COLO829 (cell line): ENCODE data around the gene ASXL1.
"Not testable (repeated sequence)": the region's sequence is repeated elsewhere in the genome, so short reads cannot be mapped to it uniquely, and the experiment has no call there.

ENCODE experiments used
- DNase-seq: peaks from one replicate; pipeline ENCODE4 v3.0.0; 2012; ENCODE audit warnings: low spot score

ASXL1 gene

DNA sequence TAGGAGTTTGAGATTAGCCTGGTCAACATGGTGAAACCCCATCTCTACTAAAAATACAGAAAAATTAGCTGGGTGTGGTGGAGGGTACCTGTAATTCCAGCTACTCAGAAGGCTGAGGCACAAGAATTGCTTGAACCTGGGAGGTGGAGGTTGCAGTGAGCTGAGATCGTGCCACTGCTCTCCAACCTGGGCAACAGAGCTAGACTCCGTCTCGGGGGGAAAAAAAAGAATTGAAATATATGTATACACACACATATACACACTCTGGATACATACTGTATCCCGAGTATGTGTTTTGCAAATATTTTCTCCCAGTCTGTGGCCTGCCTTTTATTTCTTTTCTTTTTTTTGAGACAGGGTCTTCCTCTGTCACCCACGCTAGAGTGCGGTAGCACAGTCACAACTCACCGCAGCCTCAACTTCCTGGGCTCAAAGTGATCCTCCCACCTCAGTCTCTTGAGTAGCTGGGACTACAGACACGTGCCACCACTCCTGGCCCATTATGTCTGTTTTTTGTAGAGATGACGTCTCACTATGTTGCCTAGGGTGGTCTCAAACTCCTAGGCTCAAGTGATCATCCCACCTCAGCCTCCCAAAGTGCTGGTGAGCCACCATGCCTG is 49.1 kb downstream of the ASXL1 start:
- not testable (repeated sequence) for DNase-seq

DNA sequence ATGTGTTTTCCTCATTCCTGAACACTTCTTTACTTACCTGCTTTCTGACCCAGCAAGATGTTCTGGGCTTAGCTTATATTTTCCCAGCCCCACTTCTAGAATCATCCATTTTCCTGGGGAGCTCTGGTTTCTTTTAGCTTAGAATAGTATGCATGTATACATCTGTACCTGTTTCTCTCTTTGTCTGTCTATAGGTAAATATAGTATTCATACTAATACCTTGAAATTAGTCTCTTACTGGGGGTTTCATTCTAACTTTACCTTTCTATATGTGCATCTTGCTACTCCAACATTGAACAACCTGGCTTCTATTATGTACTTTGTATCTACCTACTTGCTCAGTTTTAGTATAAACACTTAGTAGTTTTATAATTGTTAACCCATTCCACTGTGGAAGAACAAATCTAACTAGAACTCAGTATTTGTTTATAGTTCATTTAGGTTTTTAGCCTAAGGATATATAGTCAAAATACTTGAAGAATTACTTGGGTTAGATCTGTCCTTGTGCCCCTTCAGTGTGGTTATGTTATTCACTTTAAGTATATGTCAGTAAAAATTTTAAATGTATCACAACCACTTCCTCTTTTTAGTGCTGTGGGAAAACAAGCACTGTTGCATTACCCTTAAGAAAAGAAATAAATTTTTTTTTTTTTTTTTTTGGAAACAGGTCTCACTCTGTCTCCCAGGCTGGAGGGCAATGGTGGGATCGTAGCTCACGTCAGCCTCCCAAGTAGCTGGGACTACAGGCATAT is 54.0 kb downstream of the ASXL1 start:
- no peak for DNase-seq

DNA sequence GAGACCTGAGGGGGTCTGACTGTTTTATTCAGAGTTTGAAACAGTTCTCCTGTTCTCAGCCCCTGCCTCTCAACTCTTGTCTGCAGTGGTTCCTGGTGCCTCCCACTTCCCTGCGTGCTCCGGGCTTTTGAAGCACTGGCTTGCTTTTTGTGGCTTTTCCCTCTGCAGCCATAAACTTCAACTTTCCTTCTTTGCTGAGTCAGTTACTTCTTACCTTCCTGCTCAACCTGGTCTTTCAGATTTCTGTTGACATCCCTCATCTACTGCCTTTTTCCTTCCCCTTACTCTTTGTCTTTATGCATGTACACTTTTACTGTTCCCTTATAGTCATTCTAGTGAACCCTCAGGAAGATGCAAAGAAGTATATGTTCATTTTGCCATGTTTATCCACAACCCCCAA is 57.4 kb downstream of the ASXL1 start:
- no peak for DNase-seq

DNA sequence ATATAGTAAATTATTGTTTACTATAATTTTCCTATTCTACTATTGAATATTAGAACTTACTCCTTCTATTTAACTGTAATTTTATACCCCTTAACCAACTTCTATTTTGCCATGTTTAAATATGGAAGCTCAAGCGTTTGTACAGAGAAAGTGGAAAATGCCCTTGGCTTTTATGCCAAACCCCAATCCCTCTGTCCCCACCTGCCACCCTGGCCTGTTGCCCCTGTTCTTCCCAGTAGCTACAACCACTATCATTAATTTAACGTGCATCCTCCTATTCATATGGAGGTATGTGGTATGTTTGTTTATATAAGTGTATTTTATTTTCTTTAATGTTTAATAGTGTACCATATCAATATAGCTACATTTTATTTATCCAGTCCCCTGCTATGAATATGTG is 58.1 kb downstream of the ASXL1 start:
- no peak for DNase-seq

DNA sequence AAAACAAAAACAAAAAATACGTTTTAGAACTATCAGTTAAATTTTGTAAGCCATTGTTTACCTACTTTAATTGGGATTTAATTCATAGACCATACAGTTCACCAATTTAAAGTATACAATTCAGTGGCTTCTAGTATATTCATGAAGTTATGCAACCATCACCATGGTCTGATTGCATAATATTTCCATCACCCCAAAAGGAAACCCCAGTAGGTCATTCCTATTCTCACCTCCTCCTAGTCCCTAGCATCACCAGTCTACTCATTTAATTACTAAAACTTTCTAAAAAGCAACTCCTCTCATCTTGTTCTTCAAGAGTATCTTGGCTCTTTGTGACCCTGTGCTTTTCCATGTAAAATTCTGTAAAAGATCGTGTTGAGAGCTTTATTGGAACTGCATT is 60.2 kb downstream of the ASXL1 start:
- DNase-seq, result no peak

GRCh38 chr20:32421290-32421689 is 63.2 kb downstream of the ASXL1 start:
- DNase-seq, result no peak

GRCh38 chr20:32427996-32428395 is 69.9 kb downstream of the ASXL1 start:
- DNase-seq, result no peak

- no peak for DNase-seq
Measured at GRCh38 chr20:32429343-32429742, 71.2 kb downstream of the ASXL1 start.

DNA sequence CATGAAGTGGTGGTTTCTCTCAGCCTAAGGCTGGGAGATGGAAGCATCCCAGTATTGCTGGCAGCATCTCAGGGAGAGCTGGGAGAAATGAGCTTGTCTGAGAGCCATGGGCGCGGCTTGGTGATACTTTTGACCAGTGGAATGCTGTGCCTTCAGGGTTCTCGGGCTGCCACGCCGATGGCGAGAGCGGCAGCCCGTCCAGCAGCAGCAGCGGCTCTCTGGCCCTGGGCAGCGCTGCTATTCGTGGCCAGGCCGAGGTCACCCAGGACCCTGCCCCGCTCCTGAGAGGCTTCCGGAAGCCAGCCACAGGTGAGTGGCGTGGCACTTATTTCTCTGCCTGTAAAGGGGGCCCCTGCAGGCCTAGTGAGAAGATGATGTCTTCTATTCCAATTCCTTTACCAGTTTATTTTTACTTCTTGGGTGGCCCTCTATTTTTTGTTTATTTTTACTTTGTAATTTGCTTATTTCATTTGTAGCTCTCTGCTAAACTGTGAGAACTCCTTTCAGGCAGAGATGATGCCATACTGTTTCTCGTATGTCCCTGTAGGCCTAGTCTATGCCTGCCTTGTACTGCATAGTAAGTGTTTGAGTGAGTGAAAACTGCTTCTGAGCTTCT is 71.7 kb downstream of the ASXL1 start:
- no peak for DNase-seq

DNA sequence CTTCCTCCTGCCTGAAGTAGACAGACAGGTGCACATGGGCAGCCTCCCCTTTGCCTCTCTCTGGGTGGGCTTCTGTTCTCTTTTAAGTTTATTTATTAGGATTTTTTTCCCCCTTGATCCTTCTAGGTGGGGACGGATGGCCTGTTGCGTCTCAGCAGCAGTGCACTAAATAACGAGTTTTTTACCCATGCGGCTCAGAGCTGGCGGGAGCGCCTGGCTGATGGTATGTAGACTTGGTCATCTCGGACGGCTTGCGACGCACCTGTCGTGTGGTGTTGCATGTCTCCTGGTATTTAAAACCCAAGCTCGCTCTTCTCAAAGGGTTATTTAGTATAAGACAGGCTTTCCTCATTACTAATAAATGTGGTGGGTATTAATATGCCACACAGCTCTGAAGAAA is 73.3 kb downstream of the ASXL1 start:
- no peak for DNase-seq

DNA sequence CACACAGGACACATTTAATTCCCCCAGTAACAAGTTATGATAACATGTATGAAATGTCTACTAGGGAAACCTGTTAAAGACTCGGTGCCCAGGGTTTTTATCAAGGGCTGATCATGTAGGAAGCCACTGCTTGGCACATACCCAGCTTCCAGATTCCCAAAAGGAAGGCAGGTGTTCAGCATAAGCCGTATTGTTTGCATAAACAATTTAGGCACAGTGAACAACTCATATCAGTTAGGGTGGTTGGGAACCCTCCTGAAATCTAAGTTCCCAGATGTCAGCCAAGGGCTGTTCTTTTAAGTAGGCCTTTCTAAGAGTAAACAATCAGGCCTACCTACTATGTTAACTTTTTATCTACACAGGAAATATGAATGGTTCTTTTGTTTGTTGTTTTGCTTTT is 74.1 kb downstream of the ASXL1 start:
- no peak for DNase-seq

GRCh38 chr20:32433311-32434021 is 75.3 kb downstream of the ASXL1 start:
- no peak for DNase-seq

- DNase-seq, result no peak
Measured at GRCh38 chr20:32434434-32434833, 76.3 kb downstream of the ASXL1 start.

- DNase-seq, result no peak
Measured at GRCh38 chr20:32435449-32436107, 77.4 kb downstream of the ASXL1 start.

DNA sequence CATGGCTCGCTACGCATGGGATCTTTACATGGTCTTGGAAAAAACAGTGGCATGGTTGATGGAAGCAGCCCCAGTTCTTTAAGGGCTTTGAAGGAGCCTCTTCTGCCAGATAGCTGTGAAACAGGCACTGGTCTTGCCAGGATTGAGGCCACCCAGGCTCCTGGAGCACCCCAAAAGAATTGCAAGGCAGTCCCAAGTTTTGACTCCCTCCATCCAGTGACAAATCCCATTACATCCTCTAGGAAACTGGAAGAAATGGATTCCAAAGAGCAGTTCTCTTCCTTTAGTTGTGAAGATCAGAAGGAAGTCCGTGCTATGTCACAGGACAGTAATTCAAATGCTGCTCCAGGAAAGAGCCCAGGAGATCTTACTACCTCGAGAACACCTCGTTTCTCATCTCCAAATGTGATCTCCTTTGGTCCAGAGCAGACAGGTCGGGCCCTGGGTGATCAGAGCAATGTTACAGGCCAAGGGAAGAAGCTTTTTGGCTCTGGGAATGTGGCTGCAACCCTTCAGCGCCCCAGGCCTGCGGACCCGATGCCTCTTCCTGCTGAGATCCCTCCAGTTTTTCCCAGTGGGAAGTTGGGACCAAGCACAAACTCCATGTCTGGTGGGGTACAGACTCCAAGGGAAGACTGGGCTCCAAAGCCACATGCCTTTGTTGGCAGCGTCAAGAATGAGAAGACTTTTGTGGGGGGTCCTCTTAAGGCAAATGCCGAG is 78.2 kb downstream of the ASXL1 start:
- DNase-seq, result no peak

DNA sequence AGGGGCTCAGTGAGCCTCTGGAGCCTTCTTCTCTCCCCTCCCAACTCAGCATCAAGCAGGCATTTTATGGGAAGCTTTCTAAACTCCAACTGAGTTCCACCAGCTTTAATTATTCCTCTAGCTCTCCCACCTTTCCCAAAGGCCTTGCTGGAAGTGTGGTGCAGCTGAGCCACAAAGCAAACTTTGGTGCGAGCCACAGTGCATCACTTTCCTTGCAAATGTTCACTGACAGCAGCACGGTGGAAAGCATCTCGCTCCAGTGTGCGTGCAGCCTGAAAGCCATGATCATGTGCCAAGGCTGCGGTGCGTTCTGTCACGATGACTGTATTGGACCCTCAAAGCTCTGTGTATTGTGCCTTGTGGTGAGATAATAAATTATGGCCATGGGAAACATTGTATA is 78.8 kb downstream of the ASXL1 start:
- DNase-seq, result no peak

- no peak for DNase-seq
Measured at GRCh38 chr20:32437391-32438074, 79.4 kb downstream of the ASXL1 start.

- DNase-seq, result no peak
Measured at GRCh38 chr20:32438331-32438858, 80.3 kb downstream of the ASXL1 start.

DNA sequence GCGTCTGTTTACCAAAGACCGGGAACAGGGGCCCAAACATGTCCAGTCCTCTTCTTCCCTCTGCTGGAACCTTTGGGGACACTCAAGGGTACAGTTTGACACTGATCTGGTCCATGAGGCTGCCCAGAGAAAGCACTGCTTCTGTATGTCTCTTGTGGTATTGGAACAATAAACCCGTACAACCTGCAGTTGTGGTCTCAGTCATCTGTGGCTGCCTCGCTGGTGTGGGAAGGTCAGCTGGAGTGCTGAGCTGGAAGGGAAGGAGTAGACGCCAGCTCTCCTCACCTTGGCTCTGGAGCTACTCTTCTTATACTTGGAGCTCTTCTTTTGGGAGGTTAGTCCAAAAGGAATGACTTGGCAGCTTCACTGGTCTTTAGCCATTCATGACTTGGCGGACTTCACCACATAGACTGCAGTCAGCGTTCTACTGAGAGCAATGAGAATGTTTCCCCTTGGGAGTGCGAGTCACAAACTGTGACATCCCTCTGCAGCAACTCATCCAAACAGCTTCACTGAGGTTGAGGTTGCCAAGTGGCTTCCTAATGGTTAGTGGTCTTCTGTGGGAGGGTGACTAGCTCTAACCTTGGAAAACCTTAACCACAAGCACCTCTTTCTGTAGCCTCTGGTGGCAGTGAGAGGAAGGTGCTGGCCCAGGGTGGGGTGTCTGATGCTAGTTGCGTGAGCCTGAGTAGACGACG is 81.2 kb downstream of the ASXL1 start:
- DNase-seq, result no peak

DNA sequence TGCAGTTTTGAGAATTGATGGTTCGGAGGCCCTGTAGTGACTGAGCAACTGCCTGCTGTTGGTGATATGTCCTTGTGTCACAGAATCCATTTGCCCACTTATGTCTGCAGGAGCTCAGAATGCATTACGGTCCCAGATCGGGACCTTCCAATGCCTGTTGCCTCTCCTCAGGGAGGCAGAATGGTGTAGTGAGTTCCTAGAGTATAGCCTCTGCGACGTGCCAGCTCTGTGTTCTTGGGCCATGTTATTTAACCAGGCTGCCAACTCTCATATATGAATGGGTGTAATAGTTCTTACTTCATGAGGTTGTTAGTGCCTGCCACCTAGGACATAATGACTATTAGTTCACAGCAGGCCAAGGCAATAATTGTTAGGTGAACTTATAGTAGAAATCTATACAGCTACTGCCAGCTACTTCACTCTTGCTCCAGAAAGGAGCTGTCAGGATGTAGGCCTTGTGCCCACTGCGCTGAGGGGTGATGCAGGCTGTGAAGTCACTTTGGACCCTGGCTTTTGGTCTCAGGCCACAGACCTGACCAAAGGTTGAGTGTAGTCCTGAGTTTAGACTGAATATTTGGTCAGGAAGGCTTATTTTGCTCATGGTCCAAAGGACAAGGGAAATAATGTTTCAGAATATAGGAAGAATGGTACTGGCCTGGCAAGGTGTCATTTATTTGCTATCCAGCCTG is 82.1 kb downstream of the ASXL1 start:
- no peak for DNase-seq
